GM18507 (cell line): ENCODE data around the gene CD209.

Experiments used
- DNase-seq: peaks from one replicate; pipeline ENCODE4 v3.0.0; 2011; ENCODE audit warnings: low read depth; ENCODE audit not compliant: insufficient read length; ENCODE audit errors: extremely low spot score
- FAIRE-seq: peaks from 2 replicates; lab custom pipeline; 2011; peaks lifted over from hg19 to GRCh38; lab: Jason Lieb, UNC

CD209 gene

GRCh38 chr19:7716762-7717161 is 30.6 kb downstream of the CD209 start:
- FAIRE-seq (no peak), DNase-seq (no peak)

GRCh38 chr19:7715671-7716070 is 31.7 kb downstream of the CD209 start:
- DNase-seq: no peak

GRCh38 chr19:7710616-7711015 is 36.7 kb downstream of the CD209 start:
- DNase-seq (no peak), FAIRE-seq (no peak)

More at GRCh38 chr19:7715671-7716070, 31.7 kb downstream of the CD209 start:
- FAIRE-seq: no peak

GRCh38 chr19:7709932-7710460 is 37.3 kb downstream of the CD209 start:
- DNase-seq: no peak
- FAIRE-seq: no peak

GRCh38 chr19:7706955-7707456 is 40.3 kb downstream of the CD209 start:
- FAIRE-seq (no peak), DNase-seq (no peak)

- DNase-seq (no peak), FAIRE-seq (no peak)
These were observed 41.0 kb downstream of the CD209 start for GRCh38 chr19:7706188-7706954.

GRCh38 chr19:7705387-7706187 is 41.7 kb downstream of the CD209 start:
- DNase-seq (peak; percentile 62), FAIRE-seq (peak; percentile 99)

GRCh38 chr19:7704280-7705060 is 42.9 kb downstream of the CD209 start:
- FAIRE-seq: peak; percentile 26
- no peak for DNase-seq

GRCh38 chr19:7703332-7703731 is 44.0 kb downstream of the CD209 start:
- DNase-seq (no peak), FAIRE-seq (no peak)

GRCh38 chr19:7701654-7702457 is 45.5 kb downstream of the CD209 start, which contains the start of gene FCER2:
Gene FCER2 (minus strand): TSS chr19:7702131. CDS start chr19:7699760, 2,371 bp downstream.
- FAIRE-seq (peak; percentile 99), DNase-seq (no peak)

- DNase-seq (no peak), FAIRE-seq (no peak)
These were observed 46.2 kb downstream of the CD209 start for GRCh38 chr19:7701049-7701653.

GRCh38 chr19:7699417-7700401 is 47.6 kb downstream of the CD209 start:
- peak; percentile 88 for FAIRE-seq
- DNase-seq: no peak

- DNase-seq (no peak), FAIRE-seq (no peak)
These were observed 48.3 kb downstream of the CD209 start for GRCh38 chr19:7699003-7699402.

GRCh38 chr19:7698583-7698982 is 48.8 kb downstream of the CD209 start:
- FAIRE-seq: no peak
- DNase-seq: no peak

- peak; percentile 41 for FAIRE-seq
- DNase-seq: no peak
These were observed 49.5 kb downstream of the CD209 start for GRCh38 chr19:7697721-7698287.

- no peak for DNase-seq
- FAIRE-seq: peak; percentile 89
These were observed 52.8 kb downstream of the CD209 start for GRCh38 chr19:7694499-7694898.
